ENCODE measurements around the gene ARSJ. TPM values are rescaled to one million over a fixed set of nuclear protein-coding genes. Genes with fewer than 3 reads are reported as not detected.

ARSJ gene
- total RNA-seq, 6 experiments from 2014 or later: 33.4 to 40.6 (median 36.1) TPM

GRCh38 chr4:113955948-113956347 lies 23.5 kb downstream of the ARSJ start:
- Mint-ChIP-seq H3K4me1 (ENCODE audit: low read depth) (peaks cover 95% of the 10 kb centered on the region), H3K4me3 (peak overlapping the region; percentile 47; the same call in 1 of the 2 replicates), H3K27ac (peak overlapping the region; percentile 50; the same call in 1 of the 2 replicates), H3K36me3 (ENCODE audit: low read depth) (peaks cover 32% of the 10 kb centered on the region), H3K27me3 (ENCODE audit: insufficient read depth) (no peaks in the 10 kb centered on the region), H3K9me3 (no peaks in the 10 kb centered on the region)
- DNase-seq: no peak
- TF ChIP-seq CTCF (IDR thresholded peaks at IDR 0.05): no peak

GRCh38 chr4:113955411-113955810 lies 24.0 kb downstream of the ARSJ start:
- TF ChIP-seq CTCF (IDR thresholded peaks at IDR 0.05): no peak
- no peaks in the 10 kb centered on the region for H3K27me3 Mint-ChIP-seq (ENCODE audit: insufficient read depth)
- H3K36me3 Mint-ChIP-seq (ENCODE audit: low read depth): peaks cover 32% of the 10 kb centered on the region
- no peaks in the 10 kb centered on the region for H3K9me3 Mint-ChIP-seq
- H3K4me1 Mint-ChIP-seq (ENCODE audit: low read depth): peaks cover 94% of the 10 kb centered on the region
- peak overlapping the region; percentile 47; the same call in 1 of the 2 replicates for H3K4me3 Mint-ChIP-seq
- no peak for DNase-seq
- no peak overlapping the region for H3K27ac Mint-ChIP-seq

GRCh38 chr4:113953888-113954287 lies 25.6 kb downstream of the ARSJ start:
- no peak for DNase-seq
- peaks cover 88% of the 10 kb centered on the region for H3K4me1 Mint-ChIP-seq (ENCODE audit: low read depth)
- TF ChIP-seq CTCF (IDR thresholded peaks at IDR 0.05): no peak
- no peak overlapping the region; the same call in 1 of the 2 replicates for H3K27ac Mint-ChIP-seq
- peaks cover 34% of the 10 kb centered on the region for H3K36me3 Mint-ChIP-seq (ENCODE audit: low read depth)
- H3K4me3 Mint-ChIP-seq: no peak overlapping the region
- no peaks in the 10 kb centered on the region for H3K27me3 Mint-ChIP-seq (ENCODE audit: insufficient read depth)
- no peaks in the 10 kb centered on the region for H3K9me3 Mint-ChIP-seq

- TF ChIP-seq CTCF (IDR thresholded peaks at IDR 0.05): peak; percentile 81
- H3K9me3 Mint-ChIP-seq: no peaks in the 10 kb centered on the region
- H3K4me1 Mint-ChIP-seq (ENCODE audit: low read depth): peaks cover 75% of the 10 kb centered on the region
- DNase-seq: peak; percentile 19
- H3K27ac Mint-ChIP-seq: no peak overlapping the region
- peaks cover 30% of the 10 kb centered on the region for H3K36me3 Mint-ChIP-seq (ENCODE audit: low read depth)
- H3K27me3 Mint-ChIP-seq (ENCODE audit: insufficient read depth): no peaks in the 10 kb centered on the region
- H3K4me3 Mint-ChIP-seq: no peak overlapping the region
These were observed 26.9 kb downstream of the ARSJ start for GRCh38 chr4:113952452-113953029.

- no peak for DNase-seq
- Mint-ChIP-seq H3K27ac (peak overlapping the region; percentile 60), H3K4me1 (ENCODE audit: low read depth) (peaks cover 67% of the 10 kb centered on the region)
These were observed 28.2 kb downstream of the ARSJ start for GRCh38 chr4:113951263-113951662.

More at GRCh38 chr4:113951263-113951662, 28.2 kb downstream of the ARSJ start:
- H3K9me3 Mint-ChIP-seq: no peaks in the 10 kb centered on the region
- peaks cover 21% of the 10 kb centered on the region for H3K36me3 Mint-ChIP-seq (ENCODE audit: low read depth)
- TF ChIP-seq CTCF (IDR thresholded peaks at IDR 0.05): no peak
- peak overlapping the region; percentile 35 for H3K4me3 Mint-ChIP-seq
- no peaks in the 10 kb centered on the region for H3K27me3 Mint-ChIP-seq (ENCODE audit: insufficient read depth)

All from HFFc6 (cell line).